WI38 (cell line): ENCODE measurements around the gene GLG1.

Experiments used
- H3K4me3 ChIP-seq: 2 replicates; pipeline ENCODE4 v1.5.1; 2011; ENCODE audit warnings: low read depth, mild to moderate bottlenecking, control low read depth, low read length
- CTCF ChIP-seq: IDR thresholded peaks from 2 replicates; pipeline ENCODE4 v1.5.1; 2012; ENCODE audit warnings: low read depth, mild to moderate bottlenecking, control low read depth, low read length

Gene GLG1

DNA sequence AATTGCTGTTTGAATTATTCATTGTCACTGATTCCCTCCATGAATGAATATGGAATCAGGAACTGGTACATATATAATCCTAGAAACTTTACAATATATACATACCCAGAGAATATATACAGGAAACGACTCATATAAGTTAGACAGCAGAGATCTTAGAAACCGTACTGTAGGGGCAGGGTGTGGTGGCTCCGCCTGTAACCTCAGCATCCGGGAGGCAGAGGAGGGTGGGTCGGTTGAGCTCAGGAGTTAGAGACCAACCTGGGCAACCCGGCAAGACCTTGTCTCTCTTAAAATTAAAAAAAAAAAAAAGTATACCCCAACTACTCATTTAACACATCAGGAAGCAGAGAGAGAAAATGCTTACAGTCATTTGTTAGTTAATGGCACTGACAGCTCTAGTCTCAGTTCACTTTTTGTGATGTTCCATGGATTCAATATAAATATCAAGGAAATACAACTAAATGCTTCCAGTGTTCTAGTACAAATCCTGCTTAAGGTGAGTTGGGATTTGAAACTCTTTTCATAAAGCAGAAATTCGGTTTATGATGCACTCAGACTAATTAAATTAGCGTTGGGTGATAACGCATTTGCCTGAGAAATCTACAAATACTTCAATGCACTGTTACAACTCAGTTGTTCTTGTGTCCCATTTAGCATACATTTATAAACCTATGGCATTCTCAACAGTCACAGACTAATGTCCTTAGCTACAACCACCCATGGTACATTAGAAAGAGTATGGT lies 5.6 kb downstream of the GLG1 start:
- TF ChIP-seq CTCF: no peak
- H3K4me3 ChIP-seq: no peak overlapping the region

DNA sequence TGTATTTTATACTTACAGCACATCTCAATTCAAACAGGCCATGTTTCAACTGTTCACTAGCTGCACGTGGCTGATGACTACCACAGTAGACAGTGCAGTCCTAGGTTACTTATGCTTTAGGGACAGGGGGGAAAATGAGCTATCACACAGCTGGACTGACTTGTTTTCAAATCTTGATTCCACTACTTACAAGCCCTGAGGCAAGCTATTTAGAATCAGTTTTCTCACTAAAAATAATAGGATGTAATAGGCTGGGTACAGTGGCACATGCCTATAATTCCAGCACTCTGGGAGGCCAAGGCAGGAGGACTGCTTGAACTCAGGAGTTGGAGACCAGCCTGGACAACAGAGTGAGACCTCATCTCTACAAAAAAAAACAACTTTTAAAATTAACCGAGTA lies 10.3 kb downstream of the GLG1 start:
- H3K4me3 ChIP-seq: no peak overlapping the region
- no peak for TF ChIP-seq CTCF

DNA sequence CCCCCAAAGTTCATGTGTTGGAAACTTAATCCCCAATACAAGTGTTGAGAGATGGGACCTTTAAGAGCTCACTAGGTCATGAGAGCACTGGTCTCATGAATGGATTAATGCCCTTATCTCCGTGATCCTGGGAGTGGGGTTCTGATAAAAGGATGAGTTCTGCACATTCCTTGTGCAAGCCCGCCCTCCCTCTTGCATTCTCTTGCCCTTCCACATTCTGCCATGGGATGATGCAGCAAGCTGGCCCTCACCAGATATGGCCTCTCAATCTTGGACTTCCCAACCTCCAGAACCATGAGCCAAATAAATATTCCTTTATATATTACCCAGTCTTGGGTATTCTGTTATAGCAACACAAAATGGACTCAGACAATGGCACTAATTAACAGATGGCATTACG lies 14.1 kb downstream of the GLG1 start:
- no peak for TF ChIP-seq CTCF

DNA sequence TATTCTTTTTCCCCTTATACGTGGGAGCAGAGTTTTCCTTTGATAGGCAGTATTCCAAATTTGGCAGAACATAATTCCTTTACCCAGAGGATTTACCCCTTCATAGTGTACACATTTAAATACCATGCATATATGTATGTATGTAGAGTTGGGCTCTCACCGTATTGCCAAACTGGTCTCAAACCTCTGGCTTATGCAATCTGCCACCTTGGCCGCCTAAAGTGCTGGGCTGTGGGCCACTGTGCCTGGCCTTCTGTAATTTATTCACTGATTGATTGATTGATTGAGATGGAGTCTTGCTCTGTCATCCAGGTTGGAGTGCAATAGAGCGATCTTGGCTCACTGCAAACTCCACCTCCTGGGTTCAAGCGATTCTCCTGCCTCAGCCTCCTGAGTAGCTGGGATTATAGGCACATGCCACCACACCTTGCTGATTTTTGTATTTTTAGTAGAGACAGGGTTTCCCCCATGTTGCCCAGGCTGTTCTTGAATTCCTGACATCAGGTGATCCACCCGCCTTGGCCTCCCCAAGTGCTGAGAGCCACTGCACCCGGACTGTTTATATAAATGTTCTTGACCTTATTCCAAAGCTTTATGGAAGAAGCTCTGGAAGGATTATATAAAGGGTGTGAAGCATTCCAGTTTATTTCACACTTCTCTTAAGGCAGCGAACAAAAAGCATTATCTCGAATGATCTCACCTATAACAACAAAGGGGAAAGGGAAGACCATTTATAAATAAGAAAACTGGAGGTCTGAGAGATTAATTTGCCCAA lies 14.9 kb downstream of the GLG1 start:
- H3K4me3 ChIP-seq: no peak overlapping the region
- no peak for TF ChIP-seq CTCF

More for the DNA sequence above, 14.1 kb downstream of the GLG1 start:
- H3K4me3 ChIP-seq: no peak overlapping the region

DNA sequence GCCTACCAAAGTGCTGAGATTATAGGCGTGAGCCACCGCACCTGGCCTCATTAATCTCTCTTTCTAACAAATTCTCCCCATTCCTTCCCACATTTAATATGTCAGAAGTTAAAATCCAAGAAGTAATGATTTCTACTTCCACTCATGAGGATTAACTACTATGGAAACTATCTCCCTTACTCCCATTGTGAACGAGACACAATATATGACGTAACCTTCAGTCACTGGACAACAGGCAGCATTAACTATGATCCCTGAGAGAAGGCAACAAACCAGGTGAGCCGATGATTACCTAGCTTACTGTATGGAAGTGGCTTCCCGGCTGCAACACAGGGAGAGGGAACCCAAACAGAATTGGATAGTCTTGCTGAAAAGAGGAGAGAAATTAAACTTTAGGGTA lies 20.0 kb downstream of the GLG1 start:
- no peak for TF ChIP-seq CTCF
- no peak overlapping the region for H3K4me3 ChIP-seq

GRCh38 chr16:74585846-74586443 lies 21.0 kb downstream of the GLG1 start:
- H3K4me3 ChIP-seq: no peak overlapping the region
- no peak for TF ChIP-seq CTCF
